HTERT RPE-1 (cell line): Measurements from ENCODE around the gene PFDN5.

Experiments used
- in situ Hi-C: fragments of 300-500 bp; cut with MboI; formaldehyde crosslinking; loops from 4 replicates; pipeline ENCODE4 v1.14.3; 2020; ENCODE audit warnings: low sequenced_read_pairs

PFDN5 gene

DNA sequence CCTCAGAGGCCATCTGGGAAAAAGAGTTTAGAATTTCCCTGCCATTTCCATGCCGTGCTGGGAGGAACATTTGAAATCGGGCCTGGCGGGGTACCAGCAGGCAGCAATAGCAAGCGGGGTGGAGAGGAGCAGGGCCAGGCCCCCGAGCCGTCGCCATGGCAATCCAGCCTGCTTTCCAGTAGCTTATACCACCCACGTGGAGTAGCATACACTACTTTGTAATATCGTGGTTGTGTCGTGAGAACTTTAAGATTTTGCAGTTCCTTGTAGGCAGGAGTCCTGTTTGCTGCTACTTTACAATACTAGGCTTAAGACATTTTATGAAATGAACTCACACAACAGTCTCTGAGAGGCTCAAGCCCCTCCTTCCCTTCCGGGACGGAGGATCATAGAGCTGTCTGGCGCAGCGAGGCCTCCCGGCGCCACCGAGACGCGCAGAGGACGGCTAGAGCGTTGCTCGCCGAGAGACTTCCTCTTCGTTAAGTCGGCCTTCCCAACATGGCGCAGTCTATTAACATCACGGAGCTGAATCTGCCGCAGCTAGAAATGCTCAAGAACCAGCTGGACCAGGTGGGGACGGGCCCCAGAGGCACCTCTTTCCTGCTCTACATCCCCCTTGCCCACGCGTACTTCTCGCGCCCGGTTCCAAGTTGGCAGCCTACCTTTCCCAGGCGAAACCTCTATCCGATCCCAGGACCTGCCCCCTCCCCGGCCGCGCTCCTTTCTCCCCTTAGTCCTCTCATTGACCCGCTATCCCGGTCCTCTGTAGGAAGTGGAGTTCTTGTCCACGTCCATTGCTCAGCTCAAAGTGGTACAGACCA is at the start of gene PFDN5:
PFDN5 (plus strand) TSS at position 473 of the 821 bp plus-strand sequence; CDS start at position 499, 26 bp downstream.
- in situ Hi-C loops = no loop called here

DNA sequence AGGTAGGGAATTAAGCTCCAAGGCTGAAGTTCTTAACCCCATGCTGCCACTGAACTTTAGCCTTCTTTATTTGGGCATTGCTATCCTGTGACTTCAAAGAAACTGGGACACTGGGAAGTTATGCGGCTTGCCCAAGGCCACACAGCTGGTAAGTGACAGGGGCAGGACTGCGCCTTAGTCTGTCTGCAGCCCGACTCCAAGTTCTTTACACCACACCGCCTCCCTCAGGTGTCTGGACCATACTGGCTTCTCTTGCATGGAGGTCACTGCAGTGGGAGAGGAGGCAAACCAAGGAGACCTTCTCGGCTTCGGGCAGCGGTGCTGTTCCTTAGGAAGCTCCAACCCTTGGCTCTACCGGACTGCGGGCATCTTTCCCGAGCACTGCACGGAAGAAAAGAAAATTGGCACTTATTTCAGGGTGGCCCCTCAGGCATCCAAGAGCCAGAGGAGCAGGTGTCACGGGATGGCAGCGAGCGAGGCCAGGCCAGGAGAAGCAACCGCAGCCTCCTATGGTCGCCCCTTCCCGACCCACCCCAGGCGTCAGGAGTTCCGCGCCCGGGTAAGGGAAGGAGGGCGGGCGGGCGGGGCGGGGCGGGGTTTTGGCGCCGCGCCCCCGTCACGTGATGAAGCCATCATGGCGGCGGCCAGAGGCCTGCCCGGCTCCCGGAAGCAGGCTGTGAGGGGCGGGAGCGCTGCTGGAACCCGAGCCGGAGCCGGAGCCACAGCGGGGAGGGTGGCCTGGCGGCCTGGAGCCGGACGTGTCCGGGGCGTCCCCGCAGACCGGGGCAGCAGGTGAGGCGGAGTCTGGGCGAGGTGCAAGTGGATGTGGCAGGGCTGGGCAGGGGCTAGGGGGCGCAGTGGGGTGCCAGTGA is 43.6 kb upstream of the PFDN5 start:
- in situ Hi-C loops = no loop called here

DNA sequence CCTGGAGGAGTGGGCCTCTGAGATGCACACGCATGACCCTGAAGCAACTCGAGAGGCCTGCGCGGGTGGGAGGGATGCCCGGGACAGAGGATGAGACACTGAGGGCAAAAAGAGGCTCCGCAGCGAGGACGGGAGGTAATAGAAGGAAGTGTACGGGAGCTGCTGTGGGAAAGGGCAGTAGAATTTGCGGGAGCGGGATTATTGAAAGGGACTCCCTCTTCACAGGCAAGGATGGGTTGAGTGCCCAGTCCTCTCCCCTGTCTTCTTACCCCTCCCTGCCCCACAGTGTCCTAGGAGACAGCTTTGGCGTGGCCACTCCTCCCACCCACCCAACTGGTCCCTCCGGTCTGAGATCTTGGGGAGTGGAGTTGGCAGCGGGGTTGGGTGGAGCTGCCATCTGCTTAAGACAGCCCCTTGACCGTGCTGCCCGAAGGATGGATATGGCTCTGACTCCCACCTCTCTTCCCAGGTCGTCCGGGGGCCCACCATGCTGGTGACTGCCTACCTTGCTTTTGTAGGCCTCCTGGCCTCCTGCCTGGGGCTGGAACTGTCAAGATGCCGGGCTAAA is 42.9 kb upstream of the PFDN5 start:
- in situ Hi-C loops = no loop called here

DNA sequence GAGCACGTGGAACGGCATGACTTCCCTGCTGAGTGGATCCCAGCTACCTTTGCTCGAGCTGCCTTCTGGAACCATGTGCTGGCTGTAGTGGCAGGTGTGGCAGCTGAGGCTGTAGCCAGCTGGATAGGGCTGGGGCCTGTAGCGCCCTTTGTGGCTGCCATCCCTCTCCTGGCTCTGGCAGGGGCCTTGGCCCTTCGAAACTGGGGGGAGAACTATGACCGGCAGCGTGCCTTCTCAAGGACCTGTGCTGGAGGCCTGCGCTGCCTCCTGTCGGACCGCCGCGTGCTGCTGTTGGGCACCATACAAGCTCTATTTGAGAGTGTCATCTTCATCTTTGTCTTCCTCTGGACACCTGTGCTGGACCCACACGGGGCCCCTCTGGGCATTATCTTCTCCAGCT is 42.0 kb upstream of the PFDN5 start:
- in situ Hi-C loops = no loop called here

DNA sequence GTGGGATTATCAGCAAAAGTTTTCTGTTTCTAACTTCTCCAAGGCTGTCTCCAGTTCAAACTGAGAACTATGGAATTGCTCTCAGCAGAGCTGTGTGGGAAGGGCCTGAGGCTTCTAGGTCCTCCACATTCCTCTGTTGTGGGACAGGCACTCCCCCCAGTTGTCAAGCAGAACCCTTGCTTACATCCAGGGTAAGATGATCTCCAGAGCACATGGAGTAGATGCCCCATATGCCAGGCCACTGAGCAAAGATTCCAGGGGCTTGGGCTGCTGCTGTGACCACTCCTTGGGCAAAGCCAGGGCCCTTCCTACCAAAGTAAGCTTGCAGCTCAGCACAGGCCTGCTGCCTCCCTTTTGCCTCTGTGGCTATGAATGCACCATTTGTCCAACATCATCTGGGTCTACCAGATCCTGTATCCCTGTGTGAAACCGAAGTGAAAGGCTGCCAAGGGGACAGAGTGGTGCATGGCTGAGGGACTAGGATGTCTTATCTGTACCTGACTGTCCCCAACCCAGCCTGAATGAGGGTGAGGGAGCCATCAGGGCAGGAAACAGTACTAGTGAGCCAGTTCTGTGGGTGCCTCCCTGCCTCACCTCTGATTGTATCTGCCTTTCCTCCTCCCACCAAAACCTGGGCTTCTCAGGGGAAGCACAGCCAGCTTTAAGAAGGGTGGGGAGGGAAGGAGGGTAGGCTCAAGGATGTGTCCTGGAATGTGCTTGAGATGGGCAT is 40.4 kb upstream of the PFDN5 start:
- in situ Hi-C loops = no loop called here

DNA sequence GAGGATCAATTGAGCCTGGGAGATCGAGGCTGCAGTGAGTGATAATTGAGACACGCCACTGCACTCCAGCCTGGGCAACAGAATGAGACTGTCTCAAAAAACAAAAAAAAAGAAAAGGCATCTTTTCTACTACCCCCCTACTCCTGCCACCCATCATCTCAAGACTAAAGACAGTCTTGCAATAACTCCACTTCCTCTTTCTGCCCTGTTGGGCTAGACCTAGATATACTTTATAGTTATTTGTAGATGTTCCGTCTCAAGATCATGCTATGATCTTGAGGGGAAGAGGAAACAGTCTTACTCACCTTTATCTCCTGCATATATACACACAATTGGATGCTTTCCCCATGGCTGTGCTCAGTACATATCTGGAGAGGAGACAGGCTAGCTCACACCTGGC is 39.3 kb upstream of the PFDN5 start:
- in situ Hi-C loops = no loop called here

DNA sequence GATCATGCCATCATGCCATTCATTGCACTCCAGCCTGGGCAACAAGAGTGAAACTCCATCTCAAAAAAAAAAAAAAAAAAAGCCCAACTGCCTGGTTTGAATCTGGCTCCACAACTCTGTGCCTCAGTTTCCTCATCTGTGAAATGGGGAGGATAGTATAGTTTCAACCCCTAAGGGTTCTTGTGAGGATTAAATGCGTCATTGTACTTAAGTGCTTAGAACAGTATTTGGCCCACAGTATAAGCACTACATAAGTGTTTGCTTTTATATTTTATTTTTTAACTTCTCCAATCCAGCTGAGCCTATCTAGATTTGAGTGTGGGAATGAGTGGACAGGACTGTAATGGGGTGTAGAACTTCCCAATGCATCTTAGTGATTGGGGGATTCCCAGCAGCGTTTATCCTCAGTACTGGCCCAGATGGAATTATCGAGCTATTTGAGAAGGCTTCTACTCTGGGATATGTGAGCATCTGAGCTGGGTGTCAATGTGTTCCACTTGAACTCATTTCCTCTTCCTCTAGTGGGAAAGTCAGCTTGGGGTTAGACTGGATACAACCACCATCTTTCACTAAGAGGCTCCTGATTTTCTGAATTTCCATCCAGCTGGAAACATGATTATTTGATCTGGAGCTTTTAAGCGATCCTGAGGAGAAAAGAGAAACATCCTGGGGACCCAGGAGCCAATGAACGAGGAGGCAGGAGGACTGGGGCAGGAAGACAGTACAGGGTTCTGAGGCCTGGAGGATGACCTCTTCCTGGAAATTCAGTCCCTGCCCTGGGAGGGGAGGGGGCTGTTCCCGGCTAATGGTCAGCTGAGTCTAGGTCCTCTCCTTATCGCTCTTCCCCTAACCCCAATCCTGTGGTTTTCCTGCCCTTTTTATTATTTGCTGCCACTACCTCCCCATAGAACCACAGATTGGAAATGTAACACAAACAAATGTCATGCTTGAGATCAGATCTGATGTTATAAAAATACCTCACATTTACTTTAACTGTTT is 36.5 kb upstream of the PFDN5 start:
- in situ Hi-C loops = no loop called here

DNA sequence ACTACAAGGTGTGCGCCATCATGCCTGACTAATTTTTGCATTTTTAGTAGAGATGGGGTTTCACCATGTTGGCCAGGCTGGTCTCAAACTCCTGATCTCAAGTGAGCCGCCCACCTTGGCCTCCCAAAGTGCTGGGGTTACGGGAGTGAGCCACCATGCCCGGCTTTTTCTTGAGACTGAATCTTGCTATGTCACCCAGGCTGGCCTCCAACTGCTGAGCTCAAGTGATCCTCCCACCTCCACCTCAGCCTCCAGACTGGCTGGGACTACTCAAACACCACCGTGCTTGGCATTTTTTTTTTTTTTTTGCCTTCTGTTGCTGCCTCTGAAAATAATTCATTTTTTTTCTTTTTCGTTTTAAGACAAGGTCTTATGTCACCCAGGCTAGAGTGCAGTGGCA is 35.5 kb upstream of the PFDN5 start:
- in situ Hi-C loops = no loop called here

DNA sequence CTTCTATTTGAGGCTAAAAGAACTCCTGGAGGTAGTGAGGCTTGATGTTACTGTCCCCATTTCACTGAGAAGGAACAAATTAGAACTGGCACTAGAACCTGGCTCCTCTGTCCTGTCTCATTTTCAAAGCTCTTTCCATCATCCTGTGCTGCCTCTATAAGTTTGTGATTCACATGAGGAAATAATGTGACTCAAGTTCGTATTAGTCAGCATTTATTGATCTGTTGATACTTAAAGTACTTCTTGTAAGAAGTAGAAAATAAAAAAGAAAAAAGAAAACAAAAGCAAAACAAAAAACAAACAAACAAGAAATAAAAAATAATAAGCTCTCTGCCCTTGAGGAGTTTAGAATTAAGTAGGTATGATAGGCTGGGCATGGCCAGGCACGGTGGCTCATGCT is 29.6 kb upstream of the PFDN5 start:
- in situ Hi-C loops = no loop called here

DNA sequence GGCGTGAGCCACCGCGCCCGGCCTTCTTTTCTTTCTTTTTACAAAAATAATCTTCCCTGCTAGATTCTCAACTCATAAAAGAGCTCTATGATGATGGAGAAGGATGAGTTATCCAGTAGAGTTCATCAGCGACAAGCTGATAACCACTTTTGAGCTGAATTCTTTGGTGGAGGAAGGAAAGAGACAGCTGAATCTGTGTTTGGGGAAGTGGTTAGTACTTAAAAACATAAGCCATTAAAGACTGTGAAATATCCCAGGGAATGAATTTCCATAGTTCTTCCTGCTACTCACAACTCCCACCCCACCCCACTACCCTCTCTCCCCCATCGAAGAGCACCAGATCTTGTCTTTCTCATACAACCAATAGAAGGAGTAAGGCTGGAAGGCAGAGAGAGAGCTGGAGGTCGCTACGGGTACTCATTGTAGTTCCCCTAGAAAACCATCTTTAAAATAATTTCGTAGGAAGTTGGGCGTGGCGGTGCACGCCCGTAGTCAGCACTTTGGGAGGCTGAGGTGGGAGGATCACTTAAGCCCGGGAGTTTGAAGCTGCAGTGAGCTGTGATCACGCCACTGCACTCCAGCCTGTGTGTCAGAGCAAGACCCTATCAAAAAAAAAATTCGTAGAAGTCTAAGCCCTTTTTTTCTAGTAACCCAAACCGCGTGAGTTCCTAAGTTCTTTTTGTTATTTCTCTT is 27.9 kb upstream of the PFDN5 start:
- in situ Hi-C loops = no loop called here

DNA sequence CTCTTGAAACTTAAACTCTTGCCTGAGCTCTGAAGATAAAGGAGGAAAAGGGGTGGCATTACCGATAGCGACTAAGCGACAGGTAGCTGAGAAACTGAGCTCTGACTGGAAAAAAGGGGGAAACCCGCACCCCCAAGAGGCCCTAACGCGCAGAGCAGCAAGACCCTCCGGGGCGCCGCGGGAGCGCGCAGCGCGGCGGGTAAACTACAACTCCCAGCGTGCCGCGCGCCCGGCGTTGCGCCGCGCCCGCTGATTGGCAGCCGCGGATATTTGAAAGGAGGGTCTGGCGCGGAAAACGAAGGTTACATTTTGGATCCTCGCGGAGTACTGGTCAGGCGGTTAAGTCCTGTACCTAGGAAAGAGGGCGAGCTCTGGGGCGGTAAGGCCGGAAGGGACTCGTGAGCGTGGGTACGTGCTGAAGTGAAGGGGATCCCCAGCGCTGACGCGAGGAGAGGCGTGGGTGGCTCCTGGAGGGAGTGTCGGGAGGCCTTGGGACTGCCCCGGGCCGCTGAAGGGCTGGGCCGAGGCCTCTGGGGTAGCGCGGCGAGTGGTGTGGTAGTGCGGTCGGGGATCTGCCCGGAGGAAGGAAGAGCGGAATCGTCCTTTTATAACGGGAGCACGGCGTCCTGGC is 27.2 kb upstream of the PFDN5 start, which contains the start of gene ESPL1:
ESPL1 (plus strand) TSS at position 301 of the 631 bp plus-strand sequence. CDS start 468 bp downstream, outside the sequence.
- in situ Hi-C loops = no loop called here

DNA sequence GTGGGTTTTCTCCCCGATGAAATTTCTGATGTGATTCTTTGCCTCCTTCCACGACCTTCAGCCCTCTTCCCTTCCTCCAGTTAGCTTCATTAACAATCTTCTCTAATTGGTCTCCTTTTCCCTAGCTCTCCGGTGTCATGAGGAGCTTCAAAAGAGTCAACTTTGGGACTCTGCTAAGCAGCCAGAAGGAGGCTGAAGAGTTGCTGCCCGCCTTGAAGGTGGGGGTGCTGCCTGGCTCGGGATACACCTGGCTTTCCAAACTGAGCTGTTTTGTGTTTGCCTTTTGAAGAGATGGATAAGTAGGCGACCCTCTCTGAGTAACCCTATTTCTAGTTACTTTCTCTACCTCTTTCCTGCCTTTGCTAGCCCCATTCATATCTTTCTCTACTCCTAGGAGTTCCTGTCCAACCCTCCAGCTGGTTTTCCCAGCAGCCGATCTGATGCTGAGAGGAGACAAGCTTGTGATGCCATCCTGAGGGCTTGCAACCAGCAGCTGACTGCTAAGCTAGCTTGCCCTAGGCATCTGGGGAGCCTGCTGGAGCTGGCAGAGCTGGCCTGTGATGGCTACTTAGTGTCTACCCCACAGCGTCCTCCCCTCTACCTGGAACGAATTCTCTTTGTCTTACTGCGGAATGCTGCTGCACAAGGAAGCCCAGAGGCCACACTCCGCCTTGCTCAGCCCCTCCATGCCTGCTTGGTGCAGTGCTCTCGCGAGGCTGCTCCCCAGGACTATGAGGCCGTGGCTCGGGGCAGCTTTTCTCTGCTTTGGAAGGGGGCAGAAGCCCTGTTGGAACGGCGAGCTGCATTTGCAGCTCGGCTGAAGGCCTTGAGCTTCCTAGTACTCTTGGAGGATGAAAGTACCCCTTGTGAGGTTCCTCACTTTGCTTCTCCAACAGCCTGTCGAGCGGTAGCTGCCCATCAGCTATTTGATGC is 26.4 kb upstream of the PFDN5 start:
- in situ Hi-C loops = no loop called here

DNA sequence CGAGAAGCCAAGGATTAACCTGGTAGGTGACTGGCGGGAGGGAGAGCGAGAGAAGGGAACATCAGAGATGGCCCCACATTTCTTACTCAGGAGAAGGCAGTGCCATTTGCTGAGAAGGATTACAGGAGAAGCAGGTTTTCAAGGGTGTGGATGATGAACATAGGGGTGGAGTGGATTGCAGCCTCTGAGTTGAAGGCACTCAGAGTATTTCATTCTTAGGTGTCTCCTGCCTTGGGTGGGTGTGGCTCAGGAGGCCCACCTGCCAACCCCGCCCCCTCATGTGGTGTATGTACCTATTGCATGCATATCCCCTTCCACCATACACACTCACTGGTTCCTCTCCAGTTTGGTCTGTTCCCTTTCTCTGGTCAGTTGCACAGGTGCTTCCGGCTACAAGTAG is 20.9 kb upstream of the PFDN5 start:
- in situ Hi-C loops = no loop called here

DNA sequence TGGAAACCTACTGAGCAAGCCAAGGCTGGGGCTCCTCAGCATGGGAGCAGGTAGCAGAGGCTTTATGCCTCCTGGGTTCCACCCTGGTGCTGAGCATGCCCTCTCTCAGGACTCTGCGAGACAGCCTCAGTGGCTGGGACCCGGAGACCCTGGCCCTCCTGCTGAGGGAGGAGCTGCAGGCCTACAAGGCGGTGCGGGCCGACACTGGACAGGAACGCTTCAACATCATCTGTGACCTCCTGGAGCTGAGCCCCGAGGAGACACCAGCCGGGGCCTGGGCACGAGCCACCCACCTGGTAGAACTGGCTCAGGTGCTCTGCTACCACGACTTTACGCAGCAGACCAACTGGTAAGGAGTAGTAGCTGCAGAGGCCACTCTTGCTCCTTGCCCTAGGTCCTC is 18.8 kb upstream of the PFDN5 start:
- in situ Hi-C loops = no loop called here

DNA sequence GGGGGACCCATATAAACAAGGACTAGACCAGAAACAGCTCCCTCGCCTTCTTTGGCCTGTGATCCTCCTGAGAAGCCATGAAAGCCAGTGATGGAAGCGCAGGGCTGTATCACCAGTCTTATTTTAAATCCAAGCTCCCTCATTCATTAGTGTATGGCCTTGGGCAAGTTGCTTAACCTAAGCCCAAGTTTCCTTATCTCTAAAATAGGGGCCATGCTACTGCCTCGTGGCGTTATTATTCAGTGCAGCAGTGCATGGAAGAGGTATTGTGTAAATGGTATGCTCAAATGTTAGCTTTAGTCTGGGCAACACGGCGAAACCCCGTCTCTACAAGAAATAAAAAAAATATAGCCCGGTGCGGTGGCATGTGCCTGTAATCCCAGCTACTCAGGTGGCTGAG is 17.4 kb upstream of the PFDN5 start:
- in situ Hi-C loops = no loop called here

DNA sequence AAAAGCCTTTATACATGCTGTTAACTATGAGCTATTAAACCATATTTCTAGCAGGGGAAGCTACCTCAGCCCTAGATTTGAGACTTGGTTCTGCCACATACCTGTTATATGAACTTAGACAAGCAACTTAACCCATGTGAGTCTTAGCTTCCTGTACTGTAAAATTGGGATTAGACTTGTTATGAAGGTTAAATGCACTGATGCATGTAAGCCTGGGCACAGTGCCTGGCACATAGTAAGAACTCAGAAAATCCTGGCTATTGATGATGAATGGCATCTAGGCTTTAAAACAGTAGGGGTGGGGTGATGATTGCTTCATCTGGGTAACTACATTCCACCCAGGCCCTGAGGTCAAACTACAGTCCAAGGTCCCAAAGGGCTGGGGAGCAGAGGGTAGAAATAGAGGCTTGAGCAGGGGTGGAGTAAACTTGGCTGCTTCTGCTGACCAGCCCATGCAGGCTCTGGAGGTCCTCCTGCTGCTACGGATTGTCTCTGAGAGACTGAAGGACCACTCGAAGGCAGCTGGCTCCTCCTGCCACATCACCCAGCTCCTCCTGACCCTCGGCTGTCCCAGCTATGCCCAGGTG is 16.0 kb upstream of the PFDN5 start:
- in situ Hi-C loops = no loop called here

DNA sequence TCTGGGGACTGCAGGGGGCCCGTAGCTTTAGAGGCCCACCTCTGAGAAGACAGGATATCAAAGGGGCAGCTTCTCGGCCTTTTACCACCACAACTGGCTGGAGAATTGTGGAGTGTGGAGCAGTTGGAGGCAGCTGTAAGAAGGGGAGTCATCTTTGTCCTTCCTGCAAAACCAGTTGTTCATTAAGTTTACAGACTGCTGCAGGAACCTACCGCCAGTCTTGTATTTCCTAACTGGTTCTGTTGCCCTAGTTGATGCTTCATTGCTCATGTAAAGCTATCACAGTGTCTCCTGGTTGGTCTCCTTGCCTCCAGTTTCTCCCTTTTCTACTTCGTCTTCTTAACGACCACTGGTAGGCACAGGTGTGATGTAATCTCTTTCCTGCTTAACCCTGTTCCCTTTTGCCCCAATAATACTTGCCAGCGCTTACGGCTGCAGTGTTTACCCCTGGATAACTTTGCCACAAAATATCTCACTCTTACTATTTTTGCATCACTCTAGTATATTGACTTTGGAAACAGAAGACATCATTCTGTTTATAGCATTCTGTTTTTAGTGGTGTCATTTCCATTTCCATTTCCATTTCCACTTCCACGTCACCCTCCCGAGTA is 15.3 kb upstream of the PFDN5 start:
- in situ Hi-C loops = no loop called here
